GM19351 (cell line): Measurements from ENCODE around the gene NPHP4.
"Not testable (repeated sequence)": the region's sequence is repeated elsewhere in the genome, so short reads cannot be mapped to it uniquely, and the experiment has no call there.

Experiments used
- ATAC-seq: cut with Tn5 transposase; IDR thresholded peaks from one replicate; pipeline ENCODE4 v1.9.1; 2021; ENCODE audit warnings: mild to moderate bottlenecking, moderate library complexity; ENCODE audit not compliant: unreplicated experiment

NPHP4 gene

GRCh38 chr1:5936621-5937372, 55.4 kb downstream of the NPHP4 start:
- no peak for ATAC-seq

GRCh38 chr1:5936126-5936525, 56.1 kb downstream of the NPHP4 start:
- no peak for ATAC-seq

- ATAC-seq: no peak
Measured at GRCh38 chr1:5935026-5935425, 57.2 kb downstream of the NPHP4 start.

- no peak for ATAC-seq
Measured at GRCh38 chr1:5934058-5934884, 58.0 kb downstream of the NPHP4 start.

- ATAC-seq: no peak
Measured at GRCh38 chr1:5933676-5934057, 58.6 kb downstream of the NPHP4 start.

GRCh38 chr1:5933050-5933449, 59.2 kb downstream of the NPHP4 start:
- ATAC-seq: no peak

GRCh38 chr1:5928714-5929400, 63.4 kb downstream of the NPHP4 start:
- no peak for ATAC-seq

- ATAC-seq: no peak
Measured at GRCh38 chr1:5927506-5928370, 64.5 kb downstream of the NPHP4 start.

- no peak for ATAC-seq
Measured at GRCh38 chr1:5926686-5927435, 65.4 kb downstream of the NPHP4 start.

- not testable (repeated sequence) for ATAC-seq
Measured at GRCh38 chr1:5922700-5923330, 69.4 kb downstream of the NPHP4 start.

- no peak for ATAC-seq
Measured at GRCh38 chr1:5921671-5922070, 70.6 kb downstream of the NPHP4 start.

- no peak for ATAC-seq
Measured at GRCh38 chr1:5921129-5921528, 71.1 kb downstream of the NPHP4 start.

GRCh38 chr1:5920201-5920600, 72.0 kb downstream of the NPHP4 start:
- no peak for ATAC-seq

- ATAC-seq: no peak
Measured at GRCh38 chr1:5918275-5918649, 74.0 kb downstream of the NPHP4 start.

- ATAC-seq: no peak
Measured at GRCh38 chr1:5917591-5918274, 74.5 kb downstream of the NPHP4 start.

- ATAC-seq: no peak
Measured at GRCh38 chr1:5917281-5917590, 75.0 kb downstream of the NPHP4 start.

- no peak for ATAC-seq
Measured at GRCh38 chr1:5916572-5917280, 75.5 kb downstream of the NPHP4 start.
